ENCODE data around the gene ZSCAN22.

GRCh38 chr19:58372311-58373133 lies 45.7 kb downstream of the ZSCAN22 start:
- TF ChIP-seq CTCF (IDR thresholded peaks at IDR 0.05; ENCODE audit: poor library complexity) (no peak), EZH2 (IDR thresholded peaks at IDR 0.05; ENCODE audit: borderline replicate concordance) (no peak)

Measured in hepatocyte (in vitro differentiated cells).